Endothelial cell of umbilical vein (primary cell): ENCODE measurements around the gene RAB12. TPM values are rescaled to one million over a fixed set of nuclear protein-coding genes. Genes with fewer than 3 reads are reported as not detected.

Source experiments
- BruUV-seq: library from RNA; stranded (reverse); fragments of 400-500 nt; replicated peaks from 2 replicates; lab custom pipeline; 2021; lab: Mats Ljungman, UMichigan
- CTCF ChIA-PET: fragments of 300-600, 350-600 bp; sonication (Branson Sonifier 250); formaldehyde crosslinking; loops from one replicate; lab custom pipeline; 2021; ENCODE audit warnings: antibody characterized with exemption, inconsistent platforms; lab: Charles Lee
- POLR2A ChIA-PET: fragments of 300-600, 350-600 bp; sonication (Branson Sonifier 250); formaldehyde crosslinking; loops from one replicate; lab custom pipeline; 2021; ENCODE audit warnings: antibody characterized with exemption, inconsistent platforms; lab: Charles Lee
- DNase-seq: peaks from one replicate; pipeline ENCODE4 v3.0.0-alpha.2; 2011; ENCODE audit warnings: low read depth, low spot score
- FAIRE-seq: peaks from 2 replicates; lab custom pipeline; 2011; peaks lifted over from hg19 to GRCh38; lab: Jason Lieb, UNC
- H2AFZ ChIP-seq: 2 replicates; pipeline ENCODE4 v1.6.0; 2012; ENCODE audit warnings: low read depth, low read length, control low read depth, inconsistent platforms
- H3K27ac ChIP-seq: 2 replicates; pipeline ENCODE4 v1.5.1; 2011; ENCODE audit warnings: low read depth, mild to moderate bottlenecking, control low read depth, low read length, moderate library complexity; ENCODE audit not compliant: insufficient read depth
- H3K27me3 ChIP-seq, 2 experiments: 2 replicates each; pipeline versions ENCODE4 v1.6.0 to v1.6.1; 2011; ENCODE audit warnings: low read length in 2 of 2, mixed read lengths in 1 of 2; ENCODE audit not compliant: control insufficient read depth in 2 of 2, insufficient read depth in 2 of 2
- H3K36me3 ChIP-seq, 2 experiments: 2 replicates in 1 of 2; 3 replicates in 1 of 2; pipeline ENCODE4 v1.5.1; 2011; ENCODE audit warnings: low read length in 2 of 2, mild to moderate bottlenecking in 1 of 2, moderate library complexity in 1 of 2; ENCODE audit not compliant: control insufficient read depth in 2 of 2, insufficient read depth in 2 of 2; ENCODE audit errors: extremely low read depth in 1 of 2
- H3K4me1 ChIP-seq: 3 replicates; pipeline ENCODE4 v1.5.1; 2011; ENCODE audit warnings: mild to moderate bottlenecking, low read length; ENCODE audit not compliant: control insufficient read depth, insufficient read depth; ENCODE audit errors: extremely low read depth
- H3K4me2 ChIP-seq: 2 replicates; pipeline ENCODE4 v1.6.1; 2011; ENCODE audit warnings: low read length, control low read depth, mixed read lengths; ENCODE audit not compliant: insufficient read depth
- H3K4me3 ChIP-seq, 3 experiments: fragments of 200-600 bp in 1 of 3; sonication (generic), shearing (Covaris generic) in 1 of 3; replicated peaks in 1 of 3; 2 replicates each; pipeline ENCODE4 v1.5.1; 2011 to 2016; ENCODE audit warnings: control low read depth in 3 of 3, low read length in 3 of 3, mild to moderate bottlenecking in 2 of 3, inconsistent platforms in 1 of 3, low read depth in 1 of 3, moderate library complexity in 1 of 3; ENCODE audit not compliant: insufficient read depth in 1 of 3
- H3K79me2 ChIP-seq: 2 replicates; pipeline ENCODE4 v1.6.0; 2012; ENCODE audit warnings: low read length, inconsistent platforms; ENCODE audit not compliant: control insufficient read depth, insufficient read depth
- H3K9ac ChIP-seq: replicated peaks from 2 replicates; pipeline ENCODE3; 2011; ENCODE audit warnings: low read length, control low read depth; ENCODE audit not compliant: insufficient read depth; ENCODE audit errors: extremely low read depth
- H3K9me1 ChIP-seq: replicated peaks from 3 replicates; pipeline ENCODE4 v1.6.0; 2011; ENCODE audit warnings: mild to moderate bottlenecking, low read length; ENCODE audit not compliant: control insufficient read depth, insufficient read depth; ENCODE audit errors: extremely low read depth
- H3K9me3 ChIP-seq: replicated peaks from 2 replicates; pipeline ENCODE4 v1.5.1; 2012; ENCODE audit warnings: low read length, inconsistent platforms; ENCODE audit not compliant: control insufficient read depth, insufficient read depth
- H4K20me1 ChIP-seq: replicated peaks from 2 replicates; pipeline ENCODE3; 2011; ENCODE audit warnings: mild to moderate bottlenecking, low read length; ENCODE audit not compliant: control insufficient read depth, insufficient read depth; ENCODE audit errors: extremely low read depth
- EZH2 ChIP-seq: IDR thresholded peaks from 2 replicates; pipeline ENCODE4 v1.6.1; 2012; ENCODE audit warnings: borderline replicate concordance, low read depth, mild to moderate bottlenecking, moderate library complexity, low read length, inconsistent platforms; ENCODE audit not compliant: severe bottlenecking
- FOS ChIP-seq: IDR thresholded peaks from 2 replicates; pipeline ENCODE4 v1.6.1; 2011; ENCODE audit warnings: mild to moderate bottlenecking, low read length, moderate library complexity, borderline replicate concordance; ENCODE audit not compliant: insufficient read depth
- GATA2 ChIP-seq: IDR thresholded peaks from 2 replicates; pipeline ENCODE4 v1.7.0; 2011; ENCODE audit warnings: low read depth, mild to moderate bottlenecking, moderate library complexity, mixed read lengths, low read length; ENCODE audit not compliant: insufficient read length, insufficient read depth
- JUN ChIP-seq: IDR thresholded peaks from 2 replicates; pipeline ENCODE4 v1.6.1; 2011; ENCODE audit warnings: borderline replicate concordance, low read depth; ENCODE audit not compliant: insufficient read length, insufficient read depth
- MYC ChIP-seq: IDR thresholded peaks from one replicate; pipeline ENCODE4 v1.6.1; 2011; ENCODE audit warnings: mild to moderate bottlenecking, low read depth, low read length
- POLR2A ChIP-seq: IDR thresholded peaks from 2 replicates; pipeline ENCODE4 v1.6.1; 2012; ENCODE audit warnings: low read depth, mild to moderate bottlenecking, control low read depth, low read length
- POLR2AphosphoS5 ChIP-seq: IDR thresholded peaks from 2 replicates; pipeline ENCODE4 v1.6.1; 2012; ENCODE audit warnings: low read depth, mild to moderate bottlenecking, control low read depth, low read length, moderate library complexity; ENCODE audit not compliant: insufficient read depth
- dilution Hi-C: fragments of 300-500 bp; cut with MboI; formaldehyde crosslinking; loops from one replicate; pipeline ENCODE4 v1.15.0; 2019; ENCODE audit warnings: low sequenced_read_pairs; ENCODE audit not compliant: extremely low pct_ligation_motif_present
- intact Hi-C: fragments of 100-400 bp; cut with micrococcal nuclease; formaldehyde crosslinking; loops from one replicate; pipeline ENCODE4 v1.10.0; 2022
- polyA plus RNA-seq, 4 experiments: library from polyadenylated mRNA; depleted of rRNA in 3 of 4; stranded (reverse) in 3 of 4; unstranded in 1 of 4; fragments of >200 nt; gene quantifications; 2 replicates each; pipeline versions ENCODE4 v1.2.1 to v1.2.3, GENCODE V29; 2011 to 2012; ENCODE audit warnings: missing spikeins in 1 of 4
- total RNA-seq: library from RNA; stranded (reverse); gene quantifications from 2 replicates; pipeline ENCODE4 v1.2.3, GENCODE V29; 2021
- TF ChIP-seq, protein P1 (sequence below), 2 donors: IDR thresholded peaks; 1 replicate in 1 of 2; 2 replicates in 1 of 2; pipeline ENCODE4 v1.5.1; 2011; ENCODE audit warnings: low read length in 2 of 2, mild to moderate bottlenecking in 2 of 2, moderate library complexity in 2 of 2, control low read depth in 1 of 2, inconsistent platforms in 1 of 2, low read depth in 1 of 2; ENCODE audit not compliant: insufficient read depth in 1 of 2; ENCODE audit errors: extremely low read depth in 1 of 2
- TF ChIP-seq, protein P2 (sequence below): IDR thresholded peaks from 2 replicates; pipeline ENCODE4 v1.6.1; 2011; ENCODE audit not compliant: insufficient read depth, insufficient read length

RAB12 gene
- total and polyA plus RNA-seq, 2 donors (not counting 3 experiments of a cell fraction or from before 2014, with no cell fraction given): 11.5 to 42.0 TPM

DNA sequence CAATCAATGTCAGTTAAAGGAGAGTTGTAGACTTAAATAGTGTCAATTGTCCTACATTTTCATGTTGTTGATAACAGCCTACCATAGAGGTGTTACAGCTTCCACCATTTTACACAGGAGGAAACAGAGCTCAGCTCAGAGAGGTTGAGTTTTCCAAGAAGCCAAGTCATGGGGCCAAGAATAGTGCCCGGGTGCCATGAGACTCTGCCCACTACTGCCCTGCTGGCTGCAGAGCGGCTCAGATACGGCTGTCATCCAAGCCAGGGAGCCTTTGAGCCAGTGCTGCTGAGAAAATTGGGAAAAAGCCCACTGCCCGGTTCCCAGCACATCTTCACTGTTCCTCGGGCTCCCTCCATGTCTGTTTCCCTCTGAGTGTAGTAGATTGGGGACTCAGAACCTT lies 22.0 kb downstream of the RAB12 start:
- H2AFZ ChIP-seq: no peak overlapping the region
- H3K27ac ChIP-seq: no peak overlapping the region
- no peak overlapping the region for H3K4me3 ChIP-seq
- peaks cover 26% of the 10 kb centered on the region for H3K4me1 ChIP-seq
- CTCF ChIA-PET: no interaction called here
- no peaks in the 10 kb centered on the region for H4K20me1 ChIP-seq
- peaks cover 8 to 11% of the 10 kb centered on the region in 2 experiments for H3K36me3 ChIP-seq
- peaks cover 41% of the 10 kb centered on the region for H3K79me2 ChIP-seq
- intact Hi-C loops (no loop called here), dilution Hi-C loops (loop anchor here (25.0 kb wide), 1 partner anchor 356 kb away; no protein-coding TSS in a partner anchor)
- H3K27me3 ChIP-seq: no peaks in the 10 kb centered on the region
- POLR2A ChIA-PET: no interaction called here
- FAIRE-seq (no peak), DNase-seq (no peak)
- BruUV-seq: no TSS peak
- H3K9me3 ChIP-seq: no peaks in the 10 kb centered on the region
- no peaks in the 10 kb centered on the region for H3K9me1 ChIP-seq
- H3K9ac ChIP-seq: no peak overlapping the region
- TF ChIP-seq MYC: no peak
- TF ChIP-seq FOS: no peak
- TF ChIP-seq EZH2: no peak
- TF ChIP-seq POLR2A: no peak
- TF ChIP-seq, protein P1, sequence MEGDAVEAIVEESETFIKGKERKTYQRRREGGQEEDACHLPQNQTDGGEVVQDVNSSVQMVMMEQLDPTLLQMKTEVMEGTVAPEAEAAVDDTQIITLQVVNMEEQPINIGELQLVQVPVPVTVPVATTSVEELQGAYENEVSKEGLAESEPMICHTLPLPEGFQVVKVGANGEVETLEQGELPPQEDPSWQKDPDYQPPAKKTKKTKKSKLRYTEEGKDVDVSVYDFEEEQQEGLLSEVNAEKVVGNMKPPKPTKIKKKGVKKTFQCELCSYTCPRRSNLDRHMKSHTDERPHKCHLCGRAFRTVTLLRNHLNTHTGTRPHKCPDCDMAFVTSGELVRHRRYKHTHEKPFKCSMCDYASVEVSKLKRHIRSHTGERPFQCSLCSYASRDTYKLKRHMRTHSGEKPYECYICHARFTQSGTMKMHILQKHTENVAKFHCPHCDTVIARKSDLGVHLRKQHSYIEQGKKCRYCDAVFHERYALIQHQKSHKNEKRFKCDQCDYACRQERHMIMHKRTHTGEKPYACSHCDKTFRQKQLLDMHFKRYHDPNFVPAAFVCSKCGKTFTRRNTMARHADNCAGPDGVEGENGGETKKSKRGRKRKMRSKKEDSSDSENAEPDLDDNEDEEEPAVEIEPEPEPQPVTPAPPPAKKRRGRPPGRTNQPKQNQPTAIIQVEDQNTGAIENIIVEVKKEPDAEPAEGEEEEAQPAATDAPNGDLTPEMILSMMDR (IDR thresholded peaks at IDR 0.05; ENCODE audit: extremely low read depth in 1 of 2, insufficient read depth in 1 of 2, low read depth in 1 of 2, low read length in 2 of 2): no peak
- TF ChIP-seq POLR2AphosphoS5: no peak
- no peak for TF ChIP-seq GATA2
- TF ChIP-seq, protein P2, sequence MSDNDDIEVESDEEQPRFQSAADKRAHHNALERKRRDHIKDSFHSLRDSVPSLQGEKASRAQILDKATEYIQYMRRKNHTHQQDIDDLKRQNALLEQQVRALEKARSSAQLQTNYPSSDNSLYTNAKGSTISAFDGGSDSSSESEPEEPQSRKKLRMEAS: no peak
- no peak for TF ChIP-seq JUN
- H3K4me2 ChIP-seq: no peak overlapping the region
